Measurements from ENCODE around the gene S1PR4.

S1PR4 gene

GRCh38 chr19:3224346-3225168, 46.0 kb downstream of the S1PR4 start, which contains the start of gene CELF5:
CELF5 (plus strand) TSS chr19:3224661; CDS start chr19:3224740, 79 bp downstream.
- DNase-seq (ENCODE audit: low spot score) = peak; percentile 41

GRCh38 chr19:3225169-3225485, 46.6 kb downstream of the S1PR4 start:
- no peak for DNase-seq (ENCODE audit: low spot score)

GRCh38 chr19:3225677-3226093, 47.1 kb downstream of the S1PR4 start:
- no peak for DNase-seq (ENCODE audit: low spot score)

GRCh38 chr19:3227054-3227626, 48.6 kb downstream of the S1PR4 start:
- DNase-seq (ENCODE audit: low spot score) = no peak

- DNase-seq (ENCODE audit: low spot score) = no peak
Measured at GRCh38 chr19:3229346-3229743, 50.8 kb downstream of the S1PR4 start.
